Spleen (tissue), 7 donors: ENCODE measurements around the gene ZNF518B.

ENCODE experiments used
- CTCF ChIP-seq, 11 experiments: fragments of 200-600 bp in 7 of 11; fragments of 450-650 bp in 4 of 11; sonication (generic) in 4 of 11; IDR thresholded peaks in 8 of 11; conservative IDR thresholded peaks in 3 of 11; 1 replicate in 7 of 11; 2 replicates in 4 of 11; pipeline versions ENCODE4 v1.4.0 to v1.8.0; 2016 to 2021; ENCODE audit warnings: antibody characterized with exemption in 11 of 11, inconsistent platforms in 4 of 11, mild to moderate bottlenecking in 1 of 11
- POLR2A ChIP-seq, 3 donors: fragments of 450-650 bp; IDR thresholded peaks; one replicate each; pipeline ENCODE4 v1.5.1; 2017; ENCODE audit warnings: antibody characterized with exemption in 3 of 3, mild to moderate bottlenecking in 1 of 3
- donor health status: DM: no; HTN: no; CAD: no; lungs with moderate emphysema.
- donor health status: DM: no; HTN: no; CAD: no.
- donor health status: DM: no; HTN: no; CAD: no.

DNA sequence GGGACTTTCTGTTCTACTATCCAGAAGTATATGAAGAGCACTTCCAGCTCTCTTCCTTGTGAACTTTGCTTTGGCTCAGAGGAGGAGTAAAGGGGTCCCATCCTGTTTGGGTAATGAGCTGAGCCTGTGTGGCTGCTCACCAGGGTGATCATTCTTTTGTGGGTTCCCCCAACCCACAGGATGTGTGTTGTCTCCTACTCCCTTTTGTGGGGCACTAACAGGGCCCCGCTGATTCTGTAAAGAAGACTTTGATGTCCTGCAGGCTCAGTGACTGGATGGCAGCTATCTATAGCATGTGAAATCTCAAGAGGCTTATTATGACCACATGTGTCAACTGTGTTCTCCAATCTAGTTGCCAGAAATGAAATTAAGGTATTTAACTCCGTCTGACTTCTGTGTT lies 40.8 kb downstream of the ZNF518B start:
- TF ChIP-seq CTCF (IDR thresholded peaks at IDR 0.05 in 8 of 11, conservative IDR thresholded peaks at IDR 0.05 in 3 of 11) (no peak), POLR2A (IDR thresholded peaks at IDR 0.05) (no peak)
